DND-41 (cell line): Measurements from ENCODE around the gene SYNCRIP.
"Not testable (repeated sequence)": the region's sequence is repeated elsewhere in the genome, so short reads cannot be mapped to it uniquely, and the experiment has no call there.

ENCODE experiments used
- ATAC-seq: fragments of 200-7000 bp; cut with Tn5 transposase; 3 replicates; pipeline ENCODE4 v1.9.1; 2021; ENCODE audit warnings: low read depth; ENCODE audit not compliant: insufficient read depth
- DNase-seq: peaks from one replicate; pipeline ENCODE4 v3.0.0-alpha.2; 2020
- H2AFZ ChIP-seq: 2 replicates; pipeline ENCODE4 v1.6.0; 2012; ENCODE audit warnings: low read depth, low read length
- H3K27ac ChIP-seq: 2 replicates; pipeline ENCODE4 v1.5.1; 2012; ENCODE audit warnings: low read length, inconsistent platforms
- H3K27me3 ChIP-seq: fragments of 200-600 bp; sonication (generic); 2 replicates; pipeline ENCODE4 v1.6.0; 2012; ENCODE audit warnings: low read length, mild to moderate bottlenecking, inconsistent platforms; ENCODE audit not compliant: insufficient read depth, poor library complexity
- H3K36me3 ChIP-seq: 2 replicates; pipeline ENCODE4 v1.5.1; 2012; ENCODE audit warnings: low read length, inconsistent platforms; ENCODE audit not compliant: insufficient read depth
- H3K4me1 ChIP-seq: 2 replicates; pipeline ENCODE4 v1.5.1; 2012; ENCODE audit warnings: mild to moderate bottlenecking, low read length; ENCODE audit not compliant: insufficient read depth
- H3K4me2 ChIP-seq: 2 replicates; pipeline ENCODE4 v1.6.0; 2012; ENCODE audit warnings: mild to moderate bottlenecking, moderate library complexity, low read length, inconsistent platforms; ENCODE audit not compliant: insufficient read depth
- H3K4me3 ChIP-seq, 2 experiments: fragments of 200-600 bp in 1 of 2; shearing (Covaris generic) in 1 of 2; 2 replicates each; pipeline ENCODE4 v1.5.1; 2012 to 2016; ENCODE audit warnings: inconsistent platforms in 2 of 2, low read length in 2 of 2, mild to moderate bottlenecking in 2 of 2, low read depth in 1 of 2, moderate library complexity in 1 of 2
- H3K79me2 ChIP-seq: 2 replicates; pipeline ENCODE4 v1.6.0; 2012; ENCODE audit warnings: low read length, inconsistent platforms; ENCODE audit not compliant: insufficient read depth
- H3K9ac ChIP-seq: 2 replicates; pipeline ENCODE4 v1.6.0; 2012; ENCODE audit warnings: low read depth, mild to moderate bottlenecking, inconsistent platforms, low read length, moderate library complexity
- H3K9me3 ChIP-seq: 2 replicates; pipeline ENCODE4 v1.5.1; 2012; ENCODE audit warnings: low read length, moderate library complexity, mild to moderate bottlenecking, inconsistent platforms; ENCODE audit not compliant: insufficient read depth, severe bottlenecking
- H4K20me1 ChIP-seq: 2 replicates; pipeline ENCODE4 v1.6.0; 2012; ENCODE audit warnings: low read length; ENCODE audit not compliant: insufficient read depth
- EZH2 ChIP-seq: IDR thresholded peaks from 3 replicates; pipeline ENCODE4 v1.6.1; 2012; ENCODE audit warnings: borderline replicate concordance, low read depth, mild to moderate bottlenecking, moderate library complexity, low read length, inconsistent platforms; ENCODE audit not compliant: severe bottlenecking
- TF ChIP-seq, protein P1 (sequence below): IDR thresholded peaks from 2 replicates; pipeline ENCODE4 v1.5.1; 2012; ENCODE audit warnings: borderline replicate concordance, low read length, moderate library complexity, mild to moderate bottlenecking; ENCODE audit not compliant: poor library complexity, severe bottlenecking; ENCODE audit errors: extremely low read depth

Gene SYNCRIP

DNA sequence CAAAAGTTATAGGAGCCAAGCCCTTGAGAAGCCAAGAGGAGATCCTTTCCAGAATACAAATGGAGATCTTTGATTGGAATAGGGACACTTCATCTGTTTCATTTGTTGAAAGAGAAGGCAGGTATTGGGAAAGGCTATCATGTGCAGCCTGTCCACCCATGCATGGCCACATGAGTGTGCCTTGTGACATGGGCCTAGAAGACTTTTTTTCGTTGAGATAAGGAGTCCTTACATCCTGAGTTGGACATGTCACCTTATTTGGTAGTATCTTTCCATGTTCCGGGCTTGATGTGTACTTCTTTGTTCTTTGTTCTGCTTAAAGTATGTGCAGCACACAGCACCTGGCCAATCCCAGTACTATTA lies 42.1 kb upstream of the SYNCRIP start:
- H3K9me3 ChIP-seq = no peaks in the 10 kb centered on the region
- DNase-seq (no peak), ATAC-seq (no peak)
- peaks cover 22% of the 10 kb centered on the region for H3K4me1 ChIP-seq
- no peak overlapping the region for H3K27ac ChIP-seq
- no peak overlapping the region for H3K4me2 ChIP-seq
- H3K79me2 ChIP-seq = peaks cover 26% of the 10 kb centered on the region
- H3K4me3 ChIP-seq = no peak overlapping the region
- TF ChIP-seq, protein P1, sequence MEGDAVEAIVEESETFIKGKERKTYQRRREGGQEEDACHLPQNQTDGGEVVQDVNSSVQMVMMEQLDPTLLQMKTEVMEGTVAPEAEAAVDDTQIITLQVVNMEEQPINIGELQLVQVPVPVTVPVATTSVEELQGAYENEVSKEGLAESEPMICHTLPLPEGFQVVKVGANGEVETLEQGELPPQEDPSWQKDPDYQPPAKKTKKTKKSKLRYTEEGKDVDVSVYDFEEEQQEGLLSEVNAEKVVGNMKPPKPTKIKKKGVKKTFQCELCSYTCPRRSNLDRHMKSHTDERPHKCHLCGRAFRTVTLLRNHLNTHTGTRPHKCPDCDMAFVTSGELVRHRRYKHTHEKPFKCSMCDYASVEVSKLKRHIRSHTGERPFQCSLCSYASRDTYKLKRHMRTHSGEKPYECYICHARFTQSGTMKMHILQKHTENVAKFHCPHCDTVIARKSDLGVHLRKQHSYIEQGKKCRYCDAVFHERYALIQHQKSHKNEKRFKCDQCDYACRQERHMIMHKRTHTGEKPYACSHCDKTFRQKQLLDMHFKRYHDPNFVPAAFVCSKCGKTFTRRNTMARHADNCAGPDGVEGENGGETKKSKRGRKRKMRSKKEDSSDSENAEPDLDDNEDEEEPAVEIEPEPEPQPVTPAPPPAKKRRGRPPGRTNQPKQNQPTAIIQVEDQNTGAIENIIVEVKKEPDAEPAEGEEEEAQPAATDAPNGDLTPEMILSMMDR = no peak
- TF ChIP-seq EZH2 = no peak
- no peak overlapping the region for H2AFZ ChIP-seq
- H3K27me3 ChIP-seq = no peaks in the 10 kb centered on the region
- H4K20me1 ChIP-seq = no peaks in the 10 kb centered on the region
- no peak overlapping the region for H3K9ac ChIP-seq
- no peaks in the 10 kb centered on the region; the same call in 1 of the 2 replicates for H3K36me3 ChIP-seq

DNA sequence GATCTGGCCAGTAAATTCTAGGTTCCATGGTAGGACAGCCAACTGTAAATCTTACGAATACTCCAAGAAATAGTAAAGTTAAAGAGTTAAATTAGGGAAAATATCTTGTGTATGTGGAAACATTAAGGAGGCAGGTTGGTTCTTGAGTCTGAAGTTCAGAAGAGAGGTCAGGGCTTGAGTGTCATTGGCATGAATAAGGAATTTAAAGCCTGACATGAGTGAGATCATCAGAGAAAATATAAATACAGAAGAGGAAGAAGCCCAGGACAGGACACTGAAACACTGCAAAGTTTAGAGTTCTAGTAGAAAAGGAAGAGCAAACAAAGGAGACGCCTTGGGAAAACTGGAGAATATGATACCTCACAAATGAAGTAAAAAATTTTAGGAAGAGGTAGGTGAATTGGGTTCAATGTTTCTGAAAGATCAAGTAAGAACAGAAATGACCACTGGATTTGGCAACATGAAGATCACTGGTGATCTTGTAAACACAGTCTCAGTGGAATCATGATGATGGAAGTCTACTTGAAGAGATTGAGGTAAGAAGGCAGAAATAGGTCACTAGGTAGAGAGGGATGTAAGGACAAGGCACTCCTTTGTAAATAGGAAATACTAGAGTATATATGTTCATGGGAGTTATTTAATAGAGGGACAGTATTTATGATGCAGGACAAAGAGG lies 41.6 kb upstream of the SYNCRIP start:
- H3K4me3 ChIP-seq = no peak overlapping the region
- DNase-seq (no peak), ATAC-seq (no peak)
- no peaks in the 10 kb centered on the region; the same call in 1 of the 2 replicates for H3K36me3 ChIP-seq
- peaks cover 31% of the 10 kb centered on the region for H3K79me2 ChIP-seq
- no peaks in the 10 kb centered on the region for H3K27me3 ChIP-seq
- H4K20me1 ChIP-seq = no peaks in the 10 kb centered on the region
- H3K4me2 ChIP-seq = no peak overlapping the region
- no peak overlapping the region for H3K9ac ChIP-seq
- H3K4me1 ChIP-seq = peaks cover 25% of the 10 kb centered on the region
- no peaks in the 10 kb centered on the region for H3K9me3 ChIP-seq
- TF ChIP-seq EZH2 = no peak
- TF ChIP-seq, protein P1 = no peak
- no peak overlapping the region for H3K27ac ChIP-seq
- no peak overlapping the region for H2AFZ ChIP-seq

DNA sequence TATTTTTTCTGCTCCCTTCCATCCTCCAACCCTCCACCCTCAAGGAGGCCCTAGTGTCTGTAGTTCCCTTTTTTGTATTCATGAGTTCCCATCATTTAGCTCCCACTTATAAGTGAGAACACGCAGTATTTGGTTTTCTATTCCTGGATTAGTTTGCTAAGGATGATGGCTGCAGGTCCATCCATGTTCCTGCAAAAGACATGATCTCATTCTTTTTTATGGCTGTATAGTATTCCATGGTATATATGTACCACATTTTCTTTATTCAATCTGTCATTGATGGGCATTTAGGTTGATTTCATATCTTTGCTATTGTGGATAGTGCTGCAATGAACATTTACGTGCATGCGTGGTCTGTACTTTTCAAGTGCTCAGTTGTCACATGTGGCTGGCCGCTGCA lies 39.2 kb upstream of the SYNCRIP start:
- not testable (repeated sequence) for H3K27me3 ChIP-seq, DNase-seq, H3K9ac ChIP-seq, H3K27ac ChIP-seq, H2AFZ ChIP-seq, H4K20me1 ChIP-seq, H3K4me2 ChIP-seq, H3K9me3 ChIP-seq, H3K4me3 ChIP-seq, ATAC-seq
- H3K36me3 ChIP-seq = peaks cover 16% of the 10 kb centered on the region
- peaks cover 52% of the 10 kb centered on the region for H3K79me2 ChIP-seq
- H3K4me1 ChIP-seq = peaks cover 26% of the 10 kb centered on the region

DNA sequence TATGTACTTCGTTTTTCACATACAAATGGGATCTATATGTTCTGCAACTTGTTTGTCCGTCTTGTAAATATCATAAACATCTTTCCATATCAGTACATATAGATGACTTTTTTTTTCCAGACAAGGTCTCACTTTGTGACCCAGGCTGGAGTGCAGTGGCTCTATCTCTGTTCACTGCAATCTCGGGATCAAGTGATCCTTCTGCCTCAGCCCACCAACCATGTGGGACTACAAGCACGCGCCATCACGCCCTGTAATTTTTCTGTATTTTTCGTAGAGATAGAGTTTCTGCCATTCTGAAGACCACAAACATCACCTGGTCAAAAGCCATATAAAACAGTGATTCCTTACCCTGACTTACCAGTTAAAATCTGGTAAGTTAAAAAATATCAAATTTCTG lies 37.7 kb upstream of the SYNCRIP start:
- Histone ChIP-seq H3K4me1 (peaks cover 41% of the 10 kb centered on the region), H3K36me3 (peaks cover 31% of the 10 kb centered on the region), H2AFZ (peak overlapping the region; percentile 77), H3K9ac (peak overlapping the region; percentile 97), H3K9me3 (no peaks in the 10 kb centered on the region), H4K20me1 (peaks cover 24% of the 10 kb centered on the region; the same call in 1 of the 2 replicates), H3K27me3 (no peaks in the 10 kb centered on the region), H3K27ac (peak overlapping the region; percentile 96), H3K4me2 (peak overlapping the region; percentile 76), H3K79me2 (peaks cover 67% of the 10 kb centered on the region), H3K4me3 (peak overlapping the region; percentile 37 to 93; a peak in 3 of 4 replicates)
- DNase-seq = peak; percentile 42
- ATAC-seq = no peak
- TF ChIP-seq, protein P1 = no peak
- TF ChIP-seq EZH2 = no peak
